Mammary epithelial cell (primary cell): ENCODE results near the gene PIP4K2A.

Experiments used
- CTCF ChIP-seq, 2 donors: IDR thresholded peaks in 1 of 2; conservative IDR thresholded peaks in 1 of 2; 2 replicates each; pipeline ENCODE4 v1.5.1; 2011 to 2012; ENCODE audit warnings: inconsistent platforms in 2 of 2, low read length in 2 of 2, mild to moderate bottlenecking in 2 of 2, control low read depth in 1 of 2, low read depth in 1 of 2; ENCODE audit not compliant: insufficient read depth in 1 of 2; ENCODE audit errors: extremely low read depth in 1 of 2
- EZH2 ChIP-seq: IDR thresholded peaks from 2 replicates; pipeline ENCODE4 v1.6.1; 2012; ENCODE audit warnings: low read length, inconsistent platforms, borderline replicate concordance

- TF ChIP-seq CTCF (conservative IDR thresholded peaks at IDR 0.05 in 1 of 2, IDR thresholded peaks at IDR 0.05 in 1 of 2; ENCODE audit: extremely low read depth in 1 of 2, insufficient read depth in 1 of 2, low read depth in 1 of 2, low read length in 2 of 2): no peak
- TF ChIP-seq EZH2: no peak
Observed at GRCh38 chr10:22625516-22626290, 88.7 kb downstream of the PIP4K2A start.
